Panc1 (cell line): ENCODE measurements around the gene OVAAL. TPM values are rescaled to one million over a fixed set of nuclear protein-coding genes. Genes with fewer than 3 reads are reported as not detected.

Experiments
- ATAC-seq: fragments of 200-7000 bp; cut with Tn5 transposase; 2 replicates; pipeline ENCODE4 v1.9.1; 2020; ENCODE audit warnings: mild to moderate bottlenecking, moderate library complexity
- BruUV-seq: library from RNA; stranded (reverse); fragments of 400-500 nt; replicated peaks from 2 replicates; lab custom pipeline; 2021; lab: Mats Ljungman, UMichigan
- CTCF ChIA-PET: fragments of 300-600 bp; sonication (Branson Sonifier 250); formaldehyde crosslinking; loops from one replicate; lab custom pipeline; 2022; ENCODE audit warnings: antibody characterized with exemption; lab: Charles Lee
- POLR2A ChIA-PET: fragments of 300-600 bp; sonication (Branson Sonifier 250); formaldehyde crosslinking; loops from one replicate; lab custom pipeline; 2022; ENCODE audit warnings: antibody characterized with exemption; lab: Charles Lee
- DNase-seq: peaks from one replicate; pipeline ENCODE4 v3.0.0-alpha.2; 2010; ENCODE audit warnings: low read depth, low spot score
- H3K27ac ChIP-seq: 2 replicates; pipeline ENCODE4 v1.5.1; 2011; ENCODE audit warnings: mild to moderate bottlenecking, low read length, inconsistent platforms
- H3K27me3 ChIP-seq: fragments of 200-500 bp; sonication (Bioruptor generic); 2 replicates; pipeline ENCODE4 v1.6.0; 2014; ENCODE audit warnings: low read length, inconsistent platforms; ENCODE audit not compliant: control insufficient read depth, insufficient read depth
- H3K36me3 ChIP-seq: fragments of 200-500 bp; sonication (Bioruptor generic); 2 replicates; pipeline ENCODE4 v1.5.1; 2014; ENCODE audit warnings: inconsistent platforms, mild to moderate bottlenecking, low read length, moderate library complexity; ENCODE audit not compliant: control insufficient read depth, insufficient read depth
- H3K4me1 ChIP-seq: 2 replicates; pipeline ENCODE4 v1.5.1; 2011; ENCODE audit warnings: inconsistent platforms, mild to moderate bottlenecking, low read length, moderate library complexity; ENCODE audit not compliant: control insufficient read depth, insufficient read depth
- H3K4me3 ChIP-seq, 2 experiments: 2 replicates each; pipeline ENCODE4 v1.5.1; 2011 to 2012; ENCODE audit warnings: low read depth in 2 of 2, low read length in 2 of 2, mild to moderate bottlenecking in 2 of 2, inconsistent platforms in 1 of 2, moderate library complexity in 1 of 2
- H3K9me3 ChIP-seq: fragments of 200-500 bp; sonication (Bioruptor generic); 2 replicates; pipeline ENCODE4 v1.5.1; 2014; ENCODE audit warnings: low read depth, mild to moderate bottlenecking, inconsistent platforms, low read length, moderate library complexity; ENCODE audit not compliant: control insufficient read depth, insufficient read depth
- CTCF ChIP-seq: fragments of 450-650 bp; IDR thresholded peaks from 2 replicates; pipeline ENCODE4 v1.5.1; 2017; ENCODE audit warnings: mild to moderate bottlenecking
- POLR2AphosphoS5 ChIP-seq: IDR thresholded peaks from 2 replicates; pipeline ENCODE4 v1.6.1; 2012; ENCODE audit warnings: mild to moderate bottlenecking, low read depth, low read length, moderate library complexity
- REST ChIP-seq, 2 experiments: IDR thresholded peaks; 2 replicates each; pipeline ENCODE4 v1.6.1; 2011 to 2012; ENCODE audit warnings: low read depth in 2 of 2, control low read depth in 1 of 2, low read length in 1 of 2, mild to moderate bottlenecking in 1 of 2, moderate library complexity in 1 of 2; ENCODE audit not compliant: insufficient read depth in 1 of 2
- SIN3A ChIP-seq: IDR thresholded peaks from 2 replicates; pipeline ENCODE4 v1.6.1; 2012; ENCODE audit warnings: low read depth, mild to moderate bottlenecking, low read length, moderate library complexity, borderline replicate concordance; ENCODE audit not compliant: insufficient read depth
- TCF7L2 ChIP-seq: IDR thresholded peaks from 2 replicates; pipeline ENCODE4 v1.6.1; 2011; ENCODE audit warnings: mild to moderate bottlenecking, low read depth, low read length, inconsistent platforms
- in situ Hi-C: cut with HindIII; loops from 2 replicates; pipeline ENCODE4 v1.10.0; 2016; ENCODE audit warnings: low sequenced_read_pairs, low pct_unique_long_range_greater_than_20kb
- intact Hi-C: fragments of 100-400 bp; cut with micrococcal nuclease; formaldehyde crosslinking; loops from one replicate; pipeline ENCODE4 v1.10.0; 2022; ENCODE audit not compliant: unreplicated experiment
- total RNA-seq: library from RNA; stranded (reverse); gene quantifications from one replicate; pipeline ENCODE4 v1.2.1, GENCODE V29; 2021; ENCODE audit not compliant: unreplicated experiment

Gene OVAAL
- total RNA-seq, 1 experiment from 2014 or later, result not detected

- Histone ChIP-seq H3K27ac (no peak overlapping the region), H3K36me3 (no peaks in the 10 kb centered on the region), H3K4me3 (no peak overlapping the region), H3K27me3 (no peaks in the 10 kb centered on the region; the same call in 1 of the 2 replicates), H3K9me3 (no peaks in the 10 kb centered on the region), H3K4me1 (no peaks in the 10 kb centered on the region)
- DNase-seq (no peak), ATAC-seq (no peak)
- BruUV-seq, result no TSS peak
- in situ Hi-C loops (no loop called here), intact Hi-C loops (no loop called here)
- POLR2A ChIA-PET, result no interaction called here
- CTCF ChIA-PET, result no interaction called here
- no peak for TF ChIP-seq CTCF
- TF ChIP-seq SIN3A, result no peak
- no peak for TF ChIP-seq REST (IDR thresholded peaks at IDR 0.05; ENCODE audit: insufficient read depth in 1 of 2, low read depth in 2 of 2, low read length in 1 of 2)
- TF ChIP-seq TCF7L2, result no peak
- TF ChIP-seq POLR2AphosphoS5, result no peak
Measured at GRCh38 chr1:180615493-180616290, 56.9 kb downstream of the OVAAL start.

Other genes with a start within 250 kb of the OVAAL start
- gene ACBD6, start 56.4 kb upstream of the OVAAL start, total RNA-seq, result 48.5 TPM
- gene XPR1, start 73.1 kb downstream of the OVAAL start, total RNA-seq, result 36.1 TPM